Osteoblast (primary cell): ENCODE data around the gene SMC1A. TPM values are rescaled to one million over a fixed set of nuclear protein-coding genes. Genes with fewer than 3 reads are reported as not detected.

Source experiments
- DNase-seq: peaks from one replicate; pipeline ENCODE4 v3.0.0; 2011; ENCODE audit warnings: low spot score, mixed read lengths; ENCODE audit not compliant: insufficient read length; ENCODE audit errors: missing footprints
- H2AFZ ChIP-seq: 2 replicates; pipeline ENCODE4 v1.6.0; 2011; ENCODE audit warnings: mild to moderate bottlenecking, low read length
- H3K27ac ChIP-seq: 2 replicates; pipeline ENCODE4 v1.5.1; 2011; ENCODE audit warnings: mild to moderate bottlenecking, low read depth, low read length, moderate library complexity
- H3K27me3 ChIP-seq: 2 replicates; pipeline ENCODE4 v1.6.0; 2012; ENCODE audit warnings: mild to moderate bottlenecking, control low read depth, inconsistent platforms, low read length, moderate library complexity; ENCODE audit not compliant: insufficient read depth
- H3K36me3 ChIP-seq: 2 replicates; pipeline ENCODE4 v1.5.1; 2011; ENCODE audit warnings: mild to moderate bottlenecking, low read length, control low read depth, moderate library complexity; ENCODE audit not compliant: insufficient read depth
- H3K4me1 ChIP-seq: 2 replicates; pipeline ENCODE4 v1.5.1; 2011; ENCODE audit warnings: mild to moderate bottlenecking, low read length, control low read depth, moderate library complexity; ENCODE audit not compliant: insufficient read depth
- H3K4me2 ChIP-seq: 2 replicates; pipeline ENCODE4 v1.6.0; 2011; ENCODE audit warnings: mild to moderate bottlenecking, low read length; ENCODE audit not compliant: insufficient read depth
- H3K4me3 ChIP-seq: fragments of 200-600 bp; sonication (generic); 3 replicates; pipeline ENCODE4 v1.5.1; 2012; ENCODE audit warnings: mild to moderate bottlenecking, low read length, inconsistent platforms; ENCODE audit not compliant: insufficient read depth
- H3K79me2 ChIP-seq: 2 replicates; pipeline ENCODE4 v1.6.0; 2012; ENCODE audit warnings: mild to moderate bottlenecking, low read length, control low read depth, inconsistent platforms; ENCODE audit not compliant: insufficient read depth
- H3K9me3 ChIP-seq: 2 replicates; pipeline ENCODE4 v1.5.1; 2011; ENCODE audit warnings: low read depth, low read length, control low read depth
- H4K20me1 ChIP-seq: 2 replicates; pipeline ENCODE4 v1.6.0; 2012; ENCODE audit warnings: mild to moderate bottlenecking, low read length, control low read depth; ENCODE audit not compliant: insufficient read depth
- CTCF ChIP-seq: IDR thresholded peaks from 2 replicates; pipeline ENCODE4 v1.5.1; 2011; ENCODE audit warnings: mild to moderate bottlenecking, low read depth, low read length, moderate library complexity; ENCODE audit errors: extremely low read depth
- total RNA-seq: library from RNA; depleted of rRNA; stranded (reverse); fragments of >200 nt; gene quantifications from 2 replicates; pipeline ENCODE4 v1.2.3, GENCODE V29; 2012

Gene SMC1A
- total RNA-seq, 1 donor, result 14.8 TPM

- H2AFZ ChIP-seq, result peak overlapping the region; percentile 86
- peaks cover 20% of the 10 kb centered on the region for H3K4me1 ChIP-seq
- peak; percentile 60 for DNase-seq
- H4K20me1 ChIP-seq, result no peaks in the 10 kb centered on the region
- peaks cover 25% of the 10 kb centered on the region for H3K27me3 ChIP-seq
- H3K36me3 ChIP-seq, result no peaks in the 10 kb centered on the region
- peak overlapping the region; percentile 91 for H3K4me2 ChIP-seq
- peak overlapping the region; percentile 51 for H3K27ac ChIP-seq
- H3K79me2 ChIP-seq, result no peaks in the 10 kb centered on the region
- no peaks in the 10 kb centered on the region for H3K9me3 ChIP-seq
- TF ChIP-seq CTCF, result no peak
- peak overlapping the region; percentile 69 for H3K4me3 ChIP-seq
Measured at GRCh38 chrX:53440101-53440500, 17.6 kb upstream of the SMC1A start.

GRCh38 chrX:53438832-53439230, 16.4 kb upstream of the SMC1A start:
- no peak overlapping the region for H2AFZ ChIP-seq
- no peak overlapping the region for H3K27ac ChIP-seq
- no peaks in the 10 kb centered on the region for H3K36me3 ChIP-seq
- H3K4me1 ChIP-seq, result peaks cover 20% of the 10 kb centered on the region
- H3K4me3 ChIP-seq, result no peak overlapping the region
- H3K9me3 ChIP-seq, result no peaks in the 10 kb centered on the region
- no peak for DNase-seq
- H3K27me3 ChIP-seq, result peaks cover 25% of the 10 kb centered on the region
- peaks cover 3% of the 10 kb centered on the region for H3K79me2 ChIP-seq
- H4K20me1 ChIP-seq, result no peaks in the 10 kb centered on the region
- no peak overlapping the region for H3K4me2 ChIP-seq
- TF ChIP-seq CTCF, result no peak

- DNase-seq, result no peak
- Histone ChIP-seq H3K9me3 (no peaks in the 10 kb centered on the region), H3K27me3 (peaks cover 25% of the 10 kb centered on the region), H4K20me1 (no peaks in the 10 kb centered on the region), H3K4me3 (no peak overlapping the region), H3K79me2 (peaks cover 9% of the 10 kb centered on the region), H3K4me1 (peaks cover 20% of the 10 kb centered on the region), H3K36me3 (no peaks in the 10 kb centered on the region), H3K4me2 (no peak overlapping the region), H2AFZ (no peak overlapping the region), H3K27ac (no peak overlapping the region)
- TF ChIP-seq CTCF, result no peak
Measured at GRCh38 chrX:53438174-53438831, 15.8 kb upstream of the SMC1A start.

- H3K4me2 ChIP-seq, result no peak overlapping the region
- no peak overlapping the region for H3K27ac ChIP-seq
- H3K27me3 ChIP-seq, result peaks cover 23% of the 10 kb centered on the region
- no peak overlapping the region for H2AFZ ChIP-seq
- no peaks in the 10 kb centered on the region for H4K20me1 ChIP-seq
- DNase-seq, result no peak
- peaks cover 20% of the 10 kb centered on the region for H3K4me1 ChIP-seq
- no peaks in the 10 kb centered on the region for H3K9me3 ChIP-seq
- no peak for TF ChIP-seq CTCF
- peaks cover 11% of the 10 kb centered on the region for H3K79me2 ChIP-seq
- peaks cover 2% of the 10 kb centered on the region for H3K36me3 ChIP-seq
- no peak overlapping the region for H3K4me3 ChIP-seq
Measured at GRCh38 chrX:53437206-53437605, 14.8 kb upstream of the SMC1A start.
